Activated CD4-positive, alpha-beta T cell treated with anti-CD3 and anti-CD28 coated beads, Interleukin-2, amount 10 ng/mL, durations not matched to agents 7 days and 5 days (primary cell): ENCODE measurements around the gene BTBD17. TPM values are rescaled to one million over a fixed set of nuclear protein-coding genes. Genes with fewer than 3 reads are reported as not detected.

Experiments used
- CTCF ChIA-PET: fragments of 350-600 bp; sonication (Branson Sonifier 250); formaldehyde crosslinking; loops from one replicate; lab custom pipeline; 2021; ENCODE audit warnings: antibody characterized with exemption; lab: Charles Lee
- POLR2A ChIA-PET: fragments of 350-600 bp; sonication (Branson Sonifier 250); formaldehyde crosslinking; loops from one replicate; lab custom pipeline; 2021; ENCODE audit warnings: antibody characterized with exemption; lab: Charles Lee
- DNase-seq: peaks from one replicate; pipeline ENCODE4 v3.0.0-alpha.2; 2020
- H3K27ac Mint-ChIP-seq: one replicate; pipeline ENCODE4 v1.8.0; 2021; ENCODE audit warnings: mild to moderate bottlenecking, moderate library complexity, mixed read lengths
- H3K27me3 Mint-ChIP-seq: one replicate; pipeline ENCODE4 v1.8.0; 2021; ENCODE audit warnings: mixed read lengths
- H3K36me3 Mint-ChIP-seq: one replicate; pipeline ENCODE4 v1.8.0; 2021; ENCODE audit warnings: low read depth, mixed read lengths
- H3K4me1 Mint-ChIP-seq: one replicate; pipeline ENCODE4 v1.8.0; 2021; ENCODE audit warnings: mixed read lengths
- H3K4me3 Mint-ChIP-seq: one replicate; pipeline ENCODE4 v1.8.0; 2021; ENCODE audit warnings: mild to moderate bottlenecking, moderate library complexity, mixed read lengths
- H3K9me3 Mint-ChIP-seq: one replicate; pipeline ENCODE4 v1.8.0; 2021; ENCODE audit warnings: mixed read lengths
- total RNA-seq, 2 experiments: library from RNA; stranded (reverse); gene quantifications; one replicate each; pipeline ENCODE4 v1.2.3, GENCODE V29; 2021

BTBD17 gene
- total RNA-seq, 2 experiments from 2014 or later = not detected

- ChIA-PET CTCF (interaction anchor here (1.1 to 7.9 kb wide), 8 partner anchors 11 to 113 kb away, joined by 3 to 67 read pairs (median 12); partner anchors contain the start of genes BTBD17 and GPR142), POLR2A (no interaction called here)
- Mint-ChIP-seq H3K27ac (no peak overlapping the region), H3K4me3 (no peak overlapping the region), H3K9me3 (no peaks in the 10 kb centered on the region), H3K4me1 (peaks cover 4% of the 10 kb centered on the region), H3K36me3 (no peaks in the 10 kb centered on the region), H3K27me3 (peaks cover 7% of the 10 kb centered on the region)
- DNase-seq = no peak
Measured at GRCh38 chr17:74380959-74381808, 19.5 kb upstream of the BTBD17 start.

- Mint-ChIP-seq H3K9me3 (no peaks in the 10 kb centered on the region), H3K36me3 (no peaks in the 10 kb centered on the region), H3K4me3 (no peak overlapping the region), H3K4me1 (peaks cover 4% of the 10 kb centered on the region), H3K27ac (no peak overlapping the region), H3K27me3 (peaks cover 9% of the 10 kb centered on the region)
- ChIA-PET CTCF (interaction anchor here (0.6 to 7.9 kb wide), 17 partner anchors 12 to 359 kb away, joined by 3 to 67 read pairs (median 5); partner anchors contain the start of genes BTBD17 and GPR142), POLR2A (no interaction called here)
- no peak for DNase-seq
Measured at GRCh38 chr17:74380086-74380958, 18.7 kb upstream of the BTBD17 start.

- no peak overlapping the region for H3K4me3 Mint-ChIP-seq
- DNase-seq = peak; percentile 94
- no peak overlapping the region for H3K27ac Mint-ChIP-seq
- peaks cover 4% of the 10 kb centered on the region for H3K4me1 Mint-ChIP-seq
- POLR2A ChIA-PET = no interaction called here
- no peaks in the 10 kb centered on the region for H3K9me3 Mint-ChIP-seq
- CTCF ChIA-PET = interaction anchor here (0.6 to 7.9 kb wide), 35 partner anchors 9 to 391 kb away, joined by 3 to 67 read pairs (median 4); partner anchors contain the start of genes BTBD17 and GPR142
- no peaks in the 10 kb centered on the region for H3K36me3 Mint-ChIP-seq
- peaks cover 9% of the 10 kb centered on the region for H3K27me3 Mint-ChIP-seq
Measured at GRCh38 chr17:74379495-74380085, 17.9 kb upstream of the BTBD17 start.

GRCh38 chr17:74374858-74375257 lies 13.2 kb upstream of the BTBD17 start:
- Mint-ChIP-seq H3K4me1 (no peaks in the 10 kb centered on the region), H3K4me3 (no peak overlapping the region), H3K27me3 (peaks cover 7% of the 10 kb centered on the region), H3K27ac (no peak overlapping the region), H3K9me3 (no peaks in the 10 kb centered on the region), H3K36me3 (no peaks in the 10 kb centered on the region)
- ChIA-PET CTCF (no interaction called here), POLR2A (no interaction called here)
- no peak for DNase-seq

GRCh38 chr17:74373838-74374606 lies 12.4 kb upstream of the BTBD17 start:
- H3K4me1 Mint-ChIP-seq = peaks cover 6% of the 10 kb centered on the region
- no peak overlapping the region for H3K27ac Mint-ChIP-seq
- ChIA-PET POLR2A (no interaction called here), CTCF (interaction anchor here (0.8 to 1.4 kb wide), 2 partner anchors 10 to 17 kb away, joined by 3 to 5 read pairs; no protein-coding TSS in a partner anchor)
- H3K9me3 Mint-ChIP-seq = no peaks in the 10 kb centered on the region
- H3K36me3 Mint-ChIP-seq = no peaks in the 10 kb centered on the region
- peaks cover 9% of the 10 kb centered on the region for H3K27me3 Mint-ChIP-seq
- no peak overlapping the region for H3K4me3 Mint-ChIP-seq
- no peak for DNase-seq

- peaks cover 9% of the 10 kb centered on the region for H3K27me3 Mint-ChIP-seq
- DNase-seq = no peak
- H3K4me3 Mint-ChIP-seq = no peak overlapping the region
- no peaks in the 10 kb centered on the region for H3K36me3 Mint-ChIP-seq
- peaks cover 16% of the 10 kb centered on the region for H3K4me1 Mint-ChIP-seq
- H3K27ac Mint-ChIP-seq = no peak overlapping the region
- CTCF ChIA-PET = no interaction called here
- no peaks in the 10 kb centered on the region for H3K9me3 Mint-ChIP-seq
- POLR2A ChIA-PET = no interaction called here
Measured at GRCh38 chr17:74372426-74372825, 10.8 kb upstream of the BTBD17 start.

- POLR2A ChIA-PET = no interaction called here
- Mint-ChIP-seq H3K36me3 (no peaks in the 10 kb centered on the region), H3K4me1 (peaks cover 16% of the 10 kb centered on the region), H3K27ac (no peak overlapping the region), H3K27me3 (peaks cover 6% of the 10 kb centered on the region), H3K4me3 (no peak overlapping the region), H3K9me3 (no peaks in the 10 kb centered on the region)
- no peak for DNase-seq
- CTCF ChIA-PET = interaction anchor here (4.5 to 6.2 kb wide), 2 partner anchors 10 to 85 kb away, joined by 35 to 67 read pairs; no protein-coding TSS in a partner anchor
Measured at GRCh38 chr17:74371653-74372147, 10.0 kb upstream of the BTBD17 start.

- ChIA-PET CTCF (interaction anchor here (0.7 to 6.2 kb wide), 15 partner anchors 8 to 288 kb away, joined by 3 to 67 read pairs (median 4); partner anchors contain the start of genes BTBD17 and RPL38), POLR2A (no interaction called here)
- H3K4me3 Mint-ChIP-seq = no peak overlapping the region
- peaks cover 1% of the 10 kb centered on the region for H3K27me3 Mint-ChIP-seq
- peaks cover 16% of the 10 kb centered on the region for H3K4me1 Mint-ChIP-seq
- no peak overlapping the region for H3K27ac Mint-ChIP-seq
- no peaks in the 10 kb centered on the region for H3K36me3 Mint-ChIP-seq
- DNase-seq = no peak
- H3K9me3 Mint-ChIP-seq = no peaks in the 10 kb centered on the region
Measured at GRCh38 chr17:74369665-74370490, 8.2 kb upstream of the BTBD17 start.

- peak; percentile 68 for DNase-seq
- Mint-ChIP-seq H3K27me3 (peaks cover 1% of the 10 kb centered on the region), H3K27ac (no peak overlapping the region), H3K4me3 (no peak overlapping the region), H3K4me1 (peaks cover 16% of the 10 kb centered on the region), H3K9me3 (no peaks in the 10 kb centered on the region), H3K36me3 (no peaks in the 10 kb centered on the region)
- CTCF ChIA-PET = interaction anchor here (0.7 to 6.2 kb wide), 21 partner anchors 12 to 368 kb away, joined by 3 to 67 read pairs (median 3); partner anchors contain the start of gene RPL38
- POLR2A ChIA-PET = interaction anchor here (0.5 kb wide), 1 partner anchor 242 kb away, joined by 4 read pairs; no protein-coding TSS in a partner anchor
Measured at GRCh38 chr17:74369221-74369620, 7.6 kb upstream of the BTBD17 start.

- H3K27ac Mint-ChIP-seq = no peak overlapping the region
- no peaks in the 10 kb centered on the region for H3K36me3 Mint-ChIP-seq
- H3K27me3 Mint-ChIP-seq = peaks cover 1% of the 10 kb centered on the region
- ChIA-PET POLR2A (interaction anchor here (0.5 kb wide), 1 partner anchor 243 kb away, joined by 4 read pairs; no protein-coding TSS in a partner anchor), CTCF (interaction anchor here (0.5 to 6.2 kb wide), 35 partner anchors 9 to 369 kb away, joined by 3 to 67 read pairs (median 4); partner anchors contain the start of genes CD300LB and RPL38)
- no peak overlapping the region for H3K4me3 Mint-ChIP-seq
- H3K9me3 Mint-ChIP-seq = no peaks in the 10 kb centered on the region
- peak; percentile 74 for DNase-seq
- H3K4me1 Mint-ChIP-seq = peaks cover 16% of the 10 kb centered on the region
Measured at GRCh38 chr17:74368341-74369081, 6.8 kb upstream of the BTBD17 start.
